GM18870 (cell line): ENCODE results near the gene FAM199X.

ENCODE experiments used
- ATAC-seq: cut with Tn5 transposase; IDR thresholded peaks from one replicate; pipeline ENCODE4 v1.9.1; 2021; ENCODE audit warnings: moderate library complexity; ENCODE audit not compliant: unreplicated experiment

The FAM199X gene

GRCh38 chrX:104165894-104166734, at the start of gene FAM199X:
TSS of gene FAM199X (plus strand) at chrX:104166453. CDS start at chrX:104166786, 333 bp downstream.
- ATAC-seq = peak; percentile 90

GRCh38 chrX:104117759-104118158, 48.5 kb upstream of the FAM199X start:
- no peak for ATAC-seq

GRCh38 chrX:104118765-104119164, 47.5 kb upstream of the FAM199X start:
- no peak for ATAC-seq

- no peak for ATAC-seq
These were observed 43.4 kb upstream of the FAM199X start for GRCh38 chrX:104122829-104123228.

- ATAC-seq = no peak
These were observed 39.4 kb upstream of the FAM199X start for GRCh38 chrX:104126856-104127255.

- ATAC-seq = no peak
These were observed 35.4 kb upstream of the FAM199X start for GRCh38 chrX:104130808-104131207.

GRCh38 chrX:104134583-104135261, 31.5 kb upstream of the FAM199X start:
- no peak for ATAC-seq

GRCh38 chrX:104135677-104136076, 30.6 kb upstream of the FAM199X start:
- no peak for ATAC-seq

GRCh38 chrX:104136241-104137019, 29.8 kb upstream of the FAM199X start:
- ATAC-seq = peak; percentile 96

GRCh38 chrX:104137496-104137895, 28.8 kb upstream of the FAM199X start:
- no peak for ATAC-seq

GRCh38 chrX:104141087-104141760, 25.0 kb upstream of the FAM199X start:
- ATAC-seq = no peak

- no peak for ATAC-seq
These were observed 15.2 kb upstream of the FAM199X start for GRCh38 chrX:104151037-104151436.

- ATAC-seq = peak; percentile 92
These were observed 9.4 kb upstream of the FAM199X start, which contains the start of gene SLC25A53 for GRCh38 chrX:104156630-104157529. TSS of gene SLC25A53 (minus strand) at chrX:104157009. CDS start at chrX:104105257, 51,752 bp downstream.

GRCh38 chrX:104166735-104167436, 633 bp downstream of the FAM199X start:
- ATAC-seq = peak; percentile 18

GRCh38 chrX:104168127-104168526, 1.9 kb downstream of the FAM199X start:
- ATAC-seq = no peak

GRCh38 chrX:104172121-104172520, 5.9 kb downstream of the FAM199X start:
- ATAC-seq = no peak

GRCh38 chrX:104172788-104173187, 6.5 kb downstream of the FAM199X start:
- ATAC-seq = no peak

GRCh38 chrX:104173841-104174240, 7.6 kb downstream of the FAM199X start:
- ATAC-seq = no peak

- no peak for ATAC-seq
These were observed 17.4 kb downstream of the FAM199X start for GRCh38 chrX:104183685-104184084.
